Neuronal stem cell (in vitro differentiated cells): ENCODE results near the gene DNALI1.

Experiments
- DNase-seq: peaks from one replicate; pipeline ENCODE4 v3.0.0-alpha.2; 2013; ENCODE audit warnings: low spot score
- H2AFZ ChIP-seq: one replicate; pipeline ENCODE4 v1.6.1; 2013; ENCODE audit warnings: mild to moderate bottlenecking, low read length, inconsistent platforms
- H2AK5ac ChIP-seq: 2 replicates; pipeline ENCODE4 v1.6.1; 2013; ENCODE audit warnings: low read depth, mild to moderate bottlenecking, inconsistent platforms, low read length, moderate library complexity, mixed read lengths
- H2BK120ac ChIP-seq: 2 replicates; pipeline ENCODE4 v1.6.1; 2013; ENCODE audit warnings: low read depth, mild to moderate bottlenecking, inconsistent platforms, low read length, moderate library complexity, mixed read lengths
- H2BK12ac ChIP-seq: one replicate; pipeline ENCODE4 v1.6.1; 2013; ENCODE audit warnings: low read length, inconsistent platforms
- H2BK15ac ChIP-seq: 2 replicates; pipeline ENCODE4 v1.6.1; 2013; ENCODE audit warnings: mild to moderate bottlenecking, low read length, inconsistent platforms, mixed read lengths
- H2BK5ac ChIP-seq: one replicate; pipeline ENCODE4 v1.6.1; 2013; ENCODE audit warnings: inconsistent platforms, mild to moderate bottlenecking, low read length, moderate library complexity
- H3K14ac ChIP-seq: one replicate; pipeline ENCODE4 v1.6.1; 2013; ENCODE audit warnings: low read length, inconsistent platforms
- H3K18ac ChIP-seq: 2 replicates; pipeline ENCODE4 v1.6.1; 2013; ENCODE audit warnings: low read length, inconsistent platforms
- H3K23ac ChIP-seq: 2 replicates; pipeline ENCODE4 v1.6.1; 2013; ENCODE audit warnings: low read depth, mild to moderate bottlenecking, mixed read lengths, low read length, inconsistent platforms; ENCODE audit not compliant: poor library complexity
- H3K27ac ChIP-seq: replicated peaks from 3 replicates; pipeline ENCODE4 v1.5.1; 2013; ENCODE audit warnings: low read length, inconsistent platforms
- H3K27me3 ChIP-seq, 3 experiments: 2 replicates each; pipeline ENCODE4 v1.6.1; 2013; ENCODE audit warnings: low read length in 3 of 3, mild to moderate bottlenecking in 2 of 3, inconsistent platforms in 1 of 3, low read depth in 1 of 3, mixed read lengths in 1 of 3, moderate library complexity in 1 of 3; ENCODE audit not compliant: control insufficient read depth in 3 of 3, insufficient read depth in 3 of 3
- H3K36me3 ChIP-seq, 2 donors: replicated peaks in 1 of 2; 2 replicates each; pipeline ENCODE4 v1.6.1; 2013; ENCODE audit warnings: low read length in 2 of 2; ENCODE audit not compliant: control insufficient read depth in 2 of 2, insufficient read depth in 2 of 2
- H3K4ac ChIP-seq: 2 replicates; pipeline ENCODE4 v1.6.1; 2013; ENCODE audit warnings: inconsistent platforms, mild to moderate bottlenecking, low read length, moderate library complexity
- H3K4me1 ChIP-seq, 2 donors: 1 replicate in 1 of 2; 2 replicates in 1 of 2; pipeline ENCODE4 v1.6.1; 2013; ENCODE audit warnings: low read length in 2 of 2, low read depth in 1 of 2; ENCODE audit not compliant: control insufficient read depth in 2 of 2, insufficient read depth in 1 of 2
- H3K4me2 ChIP-seq: one replicate; pipeline ENCODE4 v1.6.1; 2013; ENCODE audit warnings: mild to moderate bottlenecking, low read length, inconsistent platforms; ENCODE audit not compliant: insufficient read depth, poor library complexity, severe bottlenecking
- H3K4me3 ChIP-seq, 2 donors: 2 replicates each; pipeline ENCODE4 v1.5.1; 2013; ENCODE audit warnings: low read length in 2 of 2, mild to moderate bottlenecking in 2 of 2, inconsistent platforms in 1 of 2, moderate library complexity in 1 of 2
- H3K79me1 ChIP-seq: one replicate; pipeline ENCODE4 v1.6.1; 2013; ENCODE audit warnings: low read depth, mild to moderate bottlenecking, inconsistent platforms, low read length, moderate library complexity
- H3K9ac ChIP-seq: one replicate; pipeline ENCODE4 v1.6.1; 2013; ENCODE audit warnings: mild to moderate bottlenecking, low read depth, low read length, inconsistent platforms; ENCODE audit not compliant: poor library complexity
- H3K9me3 ChIP-seq, 2 donors: replicated peaks in 1 of 2; 2 replicates each; pipeline versions ENCODE3 to v1.6.1; 2013; ENCODE audit warnings: low read length in 2 of 2, mild to moderate bottlenecking in 2 of 2, inconsistent platforms in 1 of 2, low read depth in 1 of 2, mixed read lengths in 1 of 2, moderate library complexity in 1 of 2; ENCODE audit not compliant: control insufficient read depth in 2 of 2, insufficient read depth in 1 of 2
- H4K8ac ChIP-seq: one replicate; pipeline ENCODE4 v1.6.1; 2013; ENCODE audit warnings: low read depth, mild to moderate bottlenecking, inconsistent platforms, low read length, moderate library complexity
- H4K91ac ChIP-seq: one replicate; pipeline ENCODE4 v1.6.1; 2013; ENCODE audit warnings: low read length, low read depth, mild to moderate bottlenecking, inconsistent platforms; ENCODE audit not compliant: poor library complexity
- WGBS, 2 donors: extraction: QIAGEN DNeasy Blood & Tissue Kit; methylation state at CpG; one replicate each; pipeline ENCODE4 v1.1.7; 2013; ENCODE audit warnings: missing lambda C conversion rate in 2 of 2, mixed read lengths in 1 of 2; ENCODE audit not compliant: insufficient read length in 2 of 2, insufficient replicate concordance in 1 of 2; ENCODE audit errors: extremely low coverage in 2 of 2; 5-methylcytosine and 5-hydroxymethylcytosine counted together

Gene DNALI1

DNA sequence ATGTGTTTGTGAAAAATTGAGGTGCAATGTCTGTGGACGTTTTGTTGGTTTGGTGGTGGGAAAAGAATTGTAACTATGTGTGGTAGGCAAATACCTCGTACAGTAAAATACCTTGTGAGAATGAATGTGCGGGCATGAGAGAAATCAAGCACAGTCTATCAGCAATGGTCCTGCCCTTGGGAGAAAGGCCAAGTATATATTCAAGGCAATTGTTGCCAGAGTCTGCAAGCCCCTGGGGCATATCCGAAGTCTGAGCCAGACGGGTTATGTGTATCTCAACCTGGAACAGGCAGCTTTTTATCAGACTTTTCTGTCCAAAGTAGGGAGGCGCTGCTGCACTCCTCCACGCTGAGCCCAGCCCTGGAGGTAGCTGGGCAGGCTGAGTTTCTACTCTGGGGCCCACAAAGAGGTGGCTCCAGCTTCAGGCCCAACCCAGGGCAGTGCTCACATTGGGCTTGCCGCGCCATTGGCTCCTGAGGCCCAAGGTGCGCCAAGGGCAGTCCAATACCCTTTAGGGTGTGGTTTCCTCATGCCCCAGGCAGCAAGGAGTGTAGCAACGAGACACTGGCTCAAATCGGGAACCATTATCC, 48.4 kb downstream of the DNALI1 start:
- H3K18ac ChIP-seq: no peak overlapping the region
- no peak overlapping the region for H3K4me3 ChIP-seq
- no peak overlapping the region for H2BK5ac ChIP-seq
- H3K4me2 ChIP-seq: no peak overlapping the region
- H3K36me3 ChIP-seq: no peaks in the 10 kb centered on the region
- no peak overlapping the region for H3K14ac ChIP-seq
- peaks cover 0 to 91% (median 12%) of the 10 kb centered on the region in 3 experiments for H3K27me3 ChIP-seq
- no peak overlapping the region for H4K8ac ChIP-seq
- H3K9ac ChIP-seq: no peak overlapping the region
- no peak overlapping the region for H4K91ac ChIP-seq
- H3K4me1 ChIP-seq: no peaks in the 10 kb centered on the region
- 100% methylated on average over 1 of the region's 12 CpGs; no CpG with 5 or more reads in 1 of the 2 donors for WGBS, 2 donors
- no peaks in the 10 kb centered on the region for H3K79me1 ChIP-seq
- H3K23ac ChIP-seq: no peak overlapping the region
- no peak overlapping the region for H2AFZ ChIP-seq
- no peak overlapping the region for H3K27ac ChIP-seq
- H3K9me3 ChIP-seq: no peaks in the 10 kb centered on the region
- DNase-seq: no peak
- H2AK5ac ChIP-seq: no peak overlapping the region
- H3K4ac ChIP-seq: no peak overlapping the region
- H2BK120ac ChIP-seq: no peak overlapping the region
- no peak overlapping the region for H2BK15ac ChIP-seq
- no peak overlapping the region for H2BK12ac ChIP-seq

DNA sequence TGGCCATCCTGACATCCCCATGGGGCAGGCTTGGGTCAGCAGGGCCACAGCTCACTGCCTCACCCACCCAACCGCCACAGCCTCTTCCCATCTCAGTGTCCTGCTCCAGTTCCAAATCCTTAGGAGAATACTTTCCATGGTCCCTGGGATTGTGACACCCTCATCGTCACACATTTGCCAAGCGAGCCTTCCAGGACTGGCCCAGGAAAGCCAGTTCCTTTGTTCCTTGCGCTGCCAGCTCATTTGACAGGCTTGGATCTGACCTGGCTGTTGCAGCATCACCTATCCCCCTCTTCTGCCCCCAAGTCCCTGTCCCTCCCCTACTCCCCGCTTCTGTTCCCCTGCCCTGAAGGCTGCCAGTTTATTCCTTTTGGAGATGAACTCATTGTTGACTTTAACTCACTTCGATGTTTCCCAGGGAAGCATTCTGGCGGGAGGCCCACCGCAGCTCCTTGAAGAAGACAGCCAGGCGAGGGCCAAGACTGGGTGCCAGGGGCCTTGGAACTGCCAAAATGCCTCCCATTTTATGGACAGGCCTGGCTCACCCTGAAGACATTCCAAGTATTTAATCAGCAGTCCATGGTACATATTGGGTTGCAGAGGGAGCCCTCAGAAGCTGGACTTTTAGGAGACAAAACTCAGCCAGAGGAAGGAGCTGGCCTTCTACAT, 49.2 kb downstream of the DNALI1 start:
- Histone ChIP-seq H3K18ac (no peak overlapping the region), H2AK5ac (no peak overlapping the region), H3K36me3 (no peaks in the 10 kb centered on the region), H4K91ac (no peak overlapping the region), H3K4ac (no peak overlapping the region), H3K27ac (no peak overlapping the region), H3K4me3 (no peak overlapping the region), H3K4me2 (no peak overlapping the region), H2BK120ac (no peak overlapping the region), H3K9me3 (no peaks in the 10 kb centered on the region), H2AFZ (no peak overlapping the region), H4K8ac (no peak overlapping the region), H2BK12ac (no peak overlapping the region), H3K79me1 (no peaks in the 10 kb centered on the region), H3K27me3 (peaks cover 0 to 88% (median 12%) of the 10 kb centered on the region in 3 experiments), H2BK15ac (no peak overlapping the region), H3K9ac (no peak overlapping the region), H3K4me1 (no peaks in the 10 kb centered on the region), H3K14ac (no peak overlapping the region), H3K23ac (no peak overlapping the region), H2BK5ac (no peak overlapping the region)
- no peak for DNase-seq
- WGBS, 2 donors: no CpG with 5 or more reads among the region's 9 CpGs

DNA sequence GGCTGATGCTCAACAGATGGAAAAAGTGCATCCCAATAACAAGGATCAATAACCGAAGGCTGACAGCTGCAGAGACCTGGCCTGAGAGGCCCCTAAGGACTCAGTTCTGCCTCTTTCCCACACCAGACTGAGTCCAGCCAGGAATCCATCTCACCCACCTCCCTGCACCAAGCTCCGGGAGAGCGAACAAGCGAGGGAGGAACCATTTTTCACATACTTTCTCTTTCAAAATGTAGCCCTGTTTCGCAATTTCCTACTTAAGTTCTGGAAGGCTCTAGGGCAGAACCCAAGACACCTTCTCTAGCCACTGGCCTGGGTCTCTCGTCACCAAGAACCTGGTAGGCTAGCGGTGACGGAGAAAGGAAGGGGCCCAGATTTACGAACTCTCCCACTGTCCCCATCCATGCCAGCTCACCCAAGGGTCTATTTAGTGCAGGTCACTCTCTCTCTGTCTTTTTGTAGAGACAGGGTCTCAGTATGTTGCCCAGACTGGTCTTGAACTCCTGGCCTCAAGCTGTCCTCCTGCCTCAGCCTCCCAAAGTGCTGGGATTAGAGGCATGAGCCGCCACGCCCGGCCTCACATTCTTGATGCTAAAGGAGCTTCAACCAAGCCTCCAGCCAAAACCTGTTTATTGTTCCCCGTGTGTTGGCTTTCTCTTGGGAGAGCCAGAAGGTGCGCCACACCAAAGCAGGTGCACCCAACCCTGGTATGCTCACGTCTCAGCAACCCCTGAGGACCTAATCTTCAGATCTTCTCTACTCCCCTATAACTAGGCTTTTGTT, 49.9 kb downstream of the DNALI1 start:
- H3K36me3 ChIP-seq: no peaks in the 10 kb centered on the region
- peak overlapping the region; percentile 21 for H2AK5ac ChIP-seq
- H4K91ac ChIP-seq: no peak overlapping the region
- H3K4me3 ChIP-seq: no peak overlapping the region
- H3K4me2 ChIP-seq: no peak overlapping the region
- H2BK15ac ChIP-seq: no peak overlapping the region
- no peak overlapping the region for H3K27ac ChIP-seq
- WGBS, 2 donors: no CpG with 5 or more reads among the region's 15 CpGs
- no peaks in the 10 kb centered on the region for H3K9me3 ChIP-seq
- H3K23ac ChIP-seq: no peak overlapping the region
- H2BK12ac ChIP-seq: no peak overlapping the region
- H3K4ac ChIP-seq: no peak overlapping the region
- H3K14ac ChIP-seq: no peak overlapping the region
- DNase-seq: no peak
- no peak overlapping the region for H4K8ac ChIP-seq
- H3K79me1 ChIP-seq: no peaks in the 10 kb centered on the region
- H2BK120ac ChIP-seq: no peak overlapping the region
- H3K9ac ChIP-seq: no peak overlapping the region
- H2BK5ac ChIP-seq: no peak overlapping the region
- H3K18ac ChIP-seq: no peak overlapping the region
- peaks cover 0 to 88% (median 12%) of the 10 kb centered on the region in 3 experiments for H3K27me3 ChIP-seq
- H3K4me1 ChIP-seq: no peaks in the 10 kb centered on the region
- no peak overlapping the region for H2AFZ ChIP-seq

DNA sequence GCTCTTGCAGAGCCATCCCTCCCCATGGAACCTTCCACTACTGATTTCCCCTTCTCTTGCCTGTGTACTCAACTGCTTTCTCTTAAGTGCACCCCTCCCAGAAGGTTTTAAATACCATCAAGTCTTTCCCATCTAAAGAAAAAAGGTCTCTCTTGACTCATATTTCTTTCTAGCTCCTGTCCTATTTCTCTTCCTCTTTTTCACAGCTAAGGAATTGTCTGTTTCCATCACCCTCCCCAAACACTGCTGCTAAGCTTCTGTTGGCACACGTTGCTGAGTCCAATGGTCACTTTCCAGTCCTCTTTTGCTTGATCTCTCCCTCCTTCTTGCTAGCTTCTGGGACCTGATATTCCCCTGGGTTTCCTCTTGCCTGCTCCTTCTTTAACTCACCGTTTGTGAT, 52.3 kb downstream of the DNALI1 start:
- no peak overlapping the region for H2BK5ac ChIP-seq
- no peaks in the 10 kb centered on the region for H3K79me1 ChIP-seq
- no peak overlapping the region for H4K91ac ChIP-seq
- H3K27me3 ChIP-seq: peaks cover 0 to 94% (median 12%) of the 10 kb centered on the region in 3 experiments
- no peak overlapping the region for H3K4ac ChIP-seq
- H3K23ac ChIP-seq: no peak overlapping the region
- H2BK12ac ChIP-seq: no peak overlapping the region
- H3K4me2 ChIP-seq: no peak overlapping the region
- no peak overlapping the region for H2AK5ac ChIP-seq
- no peak overlapping the region for H3K27ac ChIP-seq
- H3K14ac ChIP-seq: no peak overlapping the region
- no CpG with 5 or more reads among the region's 2 CpGs for WGBS, 2 donors
- H3K9me3 ChIP-seq: no peaks in the 10 kb centered on the region
- no peaks in the 10 kb centered on the region for H3K36me3 ChIP-seq
- H3K9ac ChIP-seq: no peak overlapping the region
- H3K4me3 ChIP-seq: no peak overlapping the region
- DNase-seq: no peak
- no peak overlapping the region for H2BK120ac ChIP-seq
- no peaks in the 10 kb centered on the region for H3K4me1 ChIP-seq
- no peak overlapping the region for H4K8ac ChIP-seq
- H2AFZ ChIP-seq: no peak overlapping the region
- no peak overlapping the region for H2BK15ac ChIP-seq
- H3K18ac ChIP-seq: no peak overlapping the region
